DND-41 (cell line): ENCODE data around the gene ANAPC10.

Experiments used
- ATAC-seq: fragments of 200-7000 bp; cut with Tn5 transposase; 3 replicates; pipeline ENCODE4 v1.9.1; 2021; ENCODE audit warnings: low read depth; ENCODE audit not compliant: insufficient read depth
- DNase-seq: peaks from one replicate; pipeline ENCODE4 v3.0.0-alpha.2; 2020
- H2AFZ ChIP-seq: 2 replicates; pipeline ENCODE4 v1.6.0; 2012; ENCODE audit warnings: low read depth, low read length
- H3K27ac ChIP-seq: 2 replicates; pipeline ENCODE4 v1.5.1; 2012; ENCODE audit warnings: low read length, inconsistent platforms
- H3K27me3 ChIP-seq: fragments of 200-600 bp; sonication (generic); 2 replicates; pipeline ENCODE4 v1.6.0; 2012; ENCODE audit warnings: low read length, mild to moderate bottlenecking, inconsistent platforms; ENCODE audit not compliant: insufficient read depth, poor library complexity
- H3K36me3 ChIP-seq: 2 replicates; pipeline ENCODE4 v1.5.1; 2012; ENCODE audit warnings: low read length, inconsistent platforms; ENCODE audit not compliant: insufficient read depth
- H3K4me1 ChIP-seq: 2 replicates; pipeline ENCODE4 v1.5.1; 2012; ENCODE audit warnings: mild to moderate bottlenecking, low read length; ENCODE audit not compliant: insufficient read depth
- H3K4me2 ChIP-seq: 2 replicates; pipeline ENCODE4 v1.6.0; 2012; ENCODE audit warnings: mild to moderate bottlenecking, moderate library complexity, low read length, inconsistent platforms; ENCODE audit not compliant: insufficient read depth
- H3K4me3 ChIP-seq, 2 experiments: fragments of 200-600 bp in 1 of 2; shearing (Covaris generic) in 1 of 2; 2 replicates each; pipeline ENCODE4 v1.5.1; 2012 to 2016; ENCODE audit warnings: inconsistent platforms in 2 of 2, low read length in 2 of 2, mild to moderate bottlenecking in 2 of 2, low read depth in 1 of 2, moderate library complexity in 1 of 2
- H3K79me2 ChIP-seq: 2 replicates; pipeline ENCODE4 v1.6.0; 2012; ENCODE audit warnings: low read length, inconsistent platforms; ENCODE audit not compliant: insufficient read depth
- H3K9ac ChIP-seq: 2 replicates; pipeline ENCODE4 v1.6.0; 2012; ENCODE audit warnings: low read depth, mild to moderate bottlenecking, inconsistent platforms, low read length, moderate library complexity
- H3K9me3 ChIP-seq: 2 replicates; pipeline ENCODE4 v1.5.1; 2012; ENCODE audit warnings: low read length, moderate library complexity, mild to moderate bottlenecking, inconsistent platforms; ENCODE audit not compliant: insufficient read depth, severe bottlenecking
- H4K20me1 ChIP-seq: 2 replicates; pipeline ENCODE4 v1.6.0; 2012; ENCODE audit warnings: low read length; ENCODE audit not compliant: insufficient read depth
- EZH2 ChIP-seq: IDR thresholded peaks from 3 replicates; pipeline ENCODE4 v1.6.1; 2012; ENCODE audit warnings: borderline replicate concordance, low read depth, mild to moderate bottlenecking, moderate library complexity, low read length, inconsistent platforms; ENCODE audit not compliant: severe bottlenecking
- TF ChIP-seq, protein P1 (sequence below): IDR thresholded peaks from 2 replicates; pipeline ENCODE4 v1.5.1; 2012; ENCODE audit warnings: borderline replicate concordance, low read length, moderate library complexity, mild to moderate bottlenecking; ENCODE audit not compliant: poor library complexity, severe bottlenecking; ENCODE audit errors: extremely low read depth

Gene ANAPC10

DNA sequence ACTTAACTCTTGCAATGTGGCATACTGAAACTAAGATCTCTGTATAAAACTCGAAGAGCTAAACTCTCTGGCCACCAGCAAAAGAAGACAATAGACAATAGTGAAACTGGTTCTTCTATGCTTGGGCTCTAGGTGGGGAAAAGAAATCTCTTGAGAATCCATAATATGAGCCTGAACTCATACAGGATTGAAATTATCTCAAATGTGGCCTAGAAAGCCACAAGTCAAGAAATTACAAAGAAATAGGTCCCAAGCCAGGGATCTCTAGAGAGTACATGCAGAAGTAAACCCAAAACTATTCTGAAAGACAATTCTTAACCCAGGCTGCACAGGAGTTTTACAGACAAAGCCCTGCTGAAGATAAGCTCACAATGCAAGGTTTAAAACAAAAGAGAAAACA is 127.4 kb downstream of the ANAPC10 start:
- H3K27me3 ChIP-seq = no peaks in the 10 kb centered on the region
- no peaks in the 10 kb centered on the region for H3K79me2 ChIP-seq
- no peaks in the 10 kb centered on the region for H4K20me1 ChIP-seq
- H3K9me3 ChIP-seq = no peaks in the 10 kb centered on the region
- no peak overlapping the region for H3K4me2 ChIP-seq
- H3K36me3 ChIP-seq = no peaks in the 10 kb centered on the region
- no peak for DNase-seq
- H3K4me3 ChIP-seq = no peak overlapping the region
- H3K27ac ChIP-seq = no peak overlapping the region
- no peak overlapping the region for H3K9ac ChIP-seq
- ATAC-seq = no peak
- no peak overlapping the region for H2AFZ ChIP-seq
- no peak for TF ChIP-seq EZH2
- TF ChIP-seq, protein P1, sequence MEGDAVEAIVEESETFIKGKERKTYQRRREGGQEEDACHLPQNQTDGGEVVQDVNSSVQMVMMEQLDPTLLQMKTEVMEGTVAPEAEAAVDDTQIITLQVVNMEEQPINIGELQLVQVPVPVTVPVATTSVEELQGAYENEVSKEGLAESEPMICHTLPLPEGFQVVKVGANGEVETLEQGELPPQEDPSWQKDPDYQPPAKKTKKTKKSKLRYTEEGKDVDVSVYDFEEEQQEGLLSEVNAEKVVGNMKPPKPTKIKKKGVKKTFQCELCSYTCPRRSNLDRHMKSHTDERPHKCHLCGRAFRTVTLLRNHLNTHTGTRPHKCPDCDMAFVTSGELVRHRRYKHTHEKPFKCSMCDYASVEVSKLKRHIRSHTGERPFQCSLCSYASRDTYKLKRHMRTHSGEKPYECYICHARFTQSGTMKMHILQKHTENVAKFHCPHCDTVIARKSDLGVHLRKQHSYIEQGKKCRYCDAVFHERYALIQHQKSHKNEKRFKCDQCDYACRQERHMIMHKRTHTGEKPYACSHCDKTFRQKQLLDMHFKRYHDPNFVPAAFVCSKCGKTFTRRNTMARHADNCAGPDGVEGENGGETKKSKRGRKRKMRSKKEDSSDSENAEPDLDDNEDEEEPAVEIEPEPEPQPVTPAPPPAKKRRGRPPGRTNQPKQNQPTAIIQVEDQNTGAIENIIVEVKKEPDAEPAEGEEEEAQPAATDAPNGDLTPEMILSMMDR = no peak
- no peaks in the 10 kb centered on the region for H3K4me1 ChIP-seq

DNA sequence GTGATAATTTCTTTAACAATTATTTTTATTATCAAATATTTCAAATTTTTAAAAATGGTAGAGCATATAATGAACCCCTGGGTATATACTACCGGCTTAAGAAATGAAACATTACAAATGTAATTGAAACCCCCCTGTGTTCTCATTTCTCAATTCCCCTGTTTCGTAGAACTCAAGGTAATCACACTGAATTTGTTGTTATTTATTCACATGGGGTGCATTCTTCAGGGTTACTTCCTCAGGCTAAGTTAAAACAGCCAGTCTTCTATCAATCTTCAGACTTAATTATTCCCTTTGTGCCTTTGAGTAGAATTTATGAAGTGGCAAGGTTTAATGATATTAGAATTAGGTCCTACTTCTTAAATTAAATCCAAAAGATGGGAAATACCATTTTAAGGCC is 128.2 kb downstream of the ANAPC10 start:
- no peak overlapping the region for H2AFZ ChIP-seq
- no peak for ATAC-seq
- no peak overlapping the region for H3K4me2 ChIP-seq
- no peaks in the 10 kb centered on the region for H4K20me1 ChIP-seq
- TF ChIP-seq, protein P1 = no peak
- no peak for TF ChIP-seq EZH2
- no peaks in the 10 kb centered on the region for H3K4me1 ChIP-seq
- H3K9ac ChIP-seq = no peak overlapping the region
- no peak overlapping the region for H3K4me3 ChIP-seq
- H3K36me3 ChIP-seq = no peaks in the 10 kb centered on the region
- H3K9me3 ChIP-seq = no peaks in the 10 kb centered on the region
- H3K27ac ChIP-seq = no peak overlapping the region
- DNase-seq = no peak
- no peaks in the 10 kb centered on the region for H3K79me2 ChIP-seq
- no peaks in the 10 kb centered on the region for H3K27me3 ChIP-seq

DNA sequence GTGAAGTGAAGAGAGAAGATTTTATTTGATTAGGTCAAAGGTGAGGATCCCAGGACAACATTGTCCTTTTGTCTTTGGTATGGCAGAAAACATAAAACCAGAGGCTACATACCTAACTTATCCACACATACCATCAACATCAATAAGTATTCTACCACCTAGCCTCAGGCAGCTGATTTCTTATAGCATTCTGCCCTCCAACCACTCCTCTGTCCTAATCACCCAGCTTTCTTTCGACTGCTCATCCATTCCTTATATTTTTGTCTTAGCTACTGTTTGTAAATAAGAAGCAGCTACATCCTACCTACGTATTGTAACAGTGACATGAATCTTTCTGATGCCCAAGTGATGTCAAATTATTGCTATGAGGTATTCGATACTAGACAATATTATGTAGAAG is 129.4 kb downstream of the ANAPC10 start:
- H3K36me3 ChIP-seq = no peaks in the 10 kb centered on the region
- no peaks in the 10 kb centered on the region for H3K27me3 ChIP-seq
- H3K4me1 ChIP-seq = no peaks in the 10 kb centered on the region
- no peak for TF ChIP-seq EZH2
- TF ChIP-seq, protein P1 = no peak
- H4K20me1 ChIP-seq = no peaks in the 10 kb centered on the region
- no peak for ATAC-seq
- no peak overlapping the region for H3K4me3 ChIP-seq
- H3K4me2 ChIP-seq = no peak overlapping the region
- H2AFZ ChIP-seq = no peak overlapping the region
- no peak overlapping the region for H3K27ac ChIP-seq
- no peak overlapping the region for H3K9ac ChIP-seq
- no peaks in the 10 kb centered on the region for H3K9me3 ChIP-seq
- H3K79me2 ChIP-seq = no peaks in the 10 kb centered on the region
- no peak for DNase-seq

DNA sequence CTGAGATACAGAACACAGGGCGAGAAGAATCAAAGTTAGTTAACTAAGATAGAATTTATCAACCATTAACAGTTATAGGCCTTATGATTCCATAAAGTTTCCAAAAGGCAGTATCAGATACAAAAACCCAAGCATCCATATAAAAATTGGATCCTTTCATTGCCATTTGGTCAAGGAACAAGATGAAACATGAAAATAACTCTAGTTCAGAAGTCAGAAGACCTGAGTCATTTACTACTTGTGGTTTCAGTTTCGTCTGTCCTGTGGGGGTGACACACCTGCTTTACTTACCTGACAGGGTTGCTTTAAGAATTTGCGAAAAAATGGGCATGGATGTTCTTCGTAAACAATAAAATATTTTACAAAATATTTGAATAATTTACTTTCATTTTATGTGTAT is 130.8 kb downstream of the ANAPC10 start:
- Histone ChIP-seq H3K36me3 (no peaks in the 10 kb centered on the region), H3K27ac (no peak overlapping the region), H3K79me2 (no peaks in the 10 kb centered on the region), H3K4me2 (no peak overlapping the region), H3K4me1 (no peaks in the 10 kb centered on the region), H3K27me3 (no peaks in the 10 kb centered on the region), H3K9me3 (no peaks in the 10 kb centered on the region), H3K9ac (no peak overlapping the region), H4K20me1 (no peaks in the 10 kb centered on the region), H3K4me3 (no peak overlapping the region), H2AFZ (no peak overlapping the region)
- DNase-seq (no peak), ATAC-seq (no peak)
- TF ChIP-seq, protein P1 = no peak
- no peak for TF ChIP-seq EZH2
